K562 (cell line): ENCODE results near the gene IMP4. TPM values are rescaled to one million over a fixed set of nuclear protein-coding genes. Genes with fewer than 3 reads are reported as not detected.

ENCODE experiments used
- ATAC-seq: fragments of 200-7000 bp; cut with Tn5 transposase; 3 replicates; pipeline ENCODE4 v1.9.1; 2020; ENCODE audit warnings: moderate library complexity
- BruUV-seq: library from RNA; stranded (reverse); fragments of 400-500 nt; replicated peaks from 2 replicates; lab custom pipeline; 2021; lab: Mats Ljungman, UMichigan
- CTCF ChIA-PET: fragments of 300-600 bp; formaldehyde crosslinking; extraction: SDS; loops from one replicate; lab custom pipeline; 2021; ENCODE audit warnings: low intra/inter-chr PET ratio; lab: Yijun Ruan, JAX
- POLR2A ChIA-PET: fragments of 300-600, 350-650 bp; sonication (Branson Sonifier 250); formaldehyde crosslinking; extraction: SDS; loops from one replicate; lab custom pipeline; 2021; ENCODE audit warnings: antibody characterized with exemption, inconsistent platforms; lab: Yijun Ruan, JAX
- DNase-seq, 4 experiments: peaks; one replicate each; pipeline versions ENCODE4 v3.0.0 to v3.0.0-alpha.2; 2011 to 2018; ENCODE audit warnings: low spot score in 3 of 4, mixed read lengths in 3 of 4; ENCODE audit errors: extremely low read depth in 1 of 4
- FAIRE-seq: peaks from 2 replicates; lab custom pipeline; 2011; peaks lifted over from hg19 to GRCh38; lab: Jason Lieb, UNC
- H2AFZ ChIP-seq: 2 replicates; pipeline ENCODE4 v1.6.0; 2011; ENCODE audit warnings: low read depth, low read length, control low read depth, inconsistent platforms
- H3K27ac ChIP-seq: fragments of 200-600 bp; 3 replicates; pipeline ENCODE4 v1.8.0; 2011; ENCODE audit warnings: low read depth, mild to moderate bottlenecking, control low read depth, inconsistent platforms, low read length, moderate library complexity, mixed read lengths; ENCODE audit errors: extremely low read depth
- H3K27me3 ChIP-seq, 2 experiments: fragments of 300-600 bp in 1 of 2; 2 replicates in 1 of 2; 3 replicates in 1 of 2; pipeline versions ENCODE4 v1.6.0 to v1.8.0; 2011; ENCODE audit warnings: inconsistent platforms in 2 of 2, low read length in 2 of 2, mild to moderate bottlenecking in 1 of 2, mixed read lengths in 1 of 2, moderate library complexity in 1 of 2; ENCODE audit not compliant: control insufficient read depth in 2 of 2, insufficient read depth in 2 of 2
- H3K36me3 ChIP-seq: fragments of 300-600 bp; 3 replicates; pipeline ENCODE4 v1.8.0; 2011; ENCODE audit warnings: mild to moderate bottlenecking, low read length, inconsistent platforms; ENCODE audit not compliant: control insufficient read depth, insufficient read depth
- H3K4me1 ChIP-seq, 2 experiments: fragments of 200-600 bp in 1 of 2; replicated peaks in 1 of 2; 2 replicates in 1 of 2; 3 replicates in 1 of 2; pipeline versions ENCODE4 v1.5.1 to v1.8.0; 2011; ENCODE audit warnings: inconsistent platforms in 2 of 2, low read length in 2 of 2, mild to moderate bottlenecking in 1 of 2, mixed read lengths in 1 of 2, moderate library complexity in 1 of 2; ENCODE audit not compliant: control insufficient read depth in 2 of 2, insufficient read depth in 2 of 2
- H3K4me2 ChIP-seq: 2 replicates; pipeline ENCODE4 v1.6.1; 2011; ENCODE audit warnings: low read length, control low read depth, inconsistent platforms, mixed read lengths; ENCODE audit not compliant: insufficient read depth
- H3K4me3 ChIP-seq: fragments of 200-600 bp; sonication (generic), shearing (Covaris generic); 2 replicates; pipeline ENCODE4 v1.5.1; 2016; ENCODE audit warnings: control low read depth, inconsistent platforms
- H3K79me2 ChIP-seq: fragments of 200-600 bp; 3 replicates; pipeline ENCODE4 v1.8.0; 2011; ENCODE audit warnings: low read length, inconsistent platforms; ENCODE audit not compliant: control insufficient read depth, insufficient read depth
- H3K9ac ChIP-seq, 2 experiments: 2 replicates each; pipeline versions ENCODE4 v1.6.0 to v1.6.1; 2011; ENCODE audit warnings: low read depth in 2 of 2, low read length in 2 of 2, control low read depth in 1 of 2, inconsistent platforms in 1 of 2, mild to moderate bottlenecking in 1 of 2, mixed read lengths in 1 of 2; ENCODE audit not compliant: insufficient read depth in 1 of 2
- H3K9me1 ChIP-seq: one replicate; pipeline ENCODE4 v1.6.0; 2011; ENCODE audit warnings: inconsistent platforms, mild to moderate bottlenecking, low read length, moderate library complexity; ENCODE audit not compliant: control insufficient read depth, insufficient read depth
- H3K9me3 ChIP-seq: replicated peaks from 2 replicates; pipeline ENCODE4 v1.5.1; 2011; ENCODE audit warnings: low read depth, low read length, inconsistent platforms; ENCODE audit not compliant: control insufficient read depth, insufficient read depth
- H4K20me1 ChIP-seq: replicated peaks from 2 replicates; pipeline ENCODE4 v1.6.1; 2011; ENCODE audit warnings: low read length, inconsistent platforms, mixed read lengths; ENCODE audit not compliant: control insufficient read depth, insufficient read depth
- BCL6 ChIP-seq: fragments of 250-450 bp; sonication (Bioruptor Pico); IDR thresholded peaks from 2 replicates; pipeline ENCODE4 v1.4.0; 2020
- HINFP ChIP-seq: fragments of 450-650 bp; conservative IDR thresholded peaks from 2 replicates; pipeline ENCODE4 v1.6.1; 2016; ENCODE audit warnings: missing genetic modification characterization, low read depth, mild to moderate bottlenecking, control low read depth, missing compliant biosample characterization
- MAZ ChIP-seq, 2 experiments: fragments of 450-650 bp in 1 of 2; sonication (generic) in 1 of 2; formaldehyde crosslinking; IDR thresholded peaks in 1 of 2; conservative IDR thresholded peaks in 1 of 2; 2 replicates each; pipeline versions ENCODE4 v1.4.0 to v1.5.0; 2020; ENCODE audit warnings: mild to moderate bottlenecking in 1 of 2, missing genetic modification reagents in 1 of 2
- MTA3 ChIP-seq: fragments of 450-650 bp; formaldehyde crosslinking; IDR thresholded peaks from 2 replicates; pipeline ENCODE4 v1.6.1; 2017; ENCODE audit warnings: mild to moderate bottlenecking, borderline replicate concordance
- NUFIP1 ChIP-seq: fragments of 450-650 bp; IDR thresholded peaks from 2 replicates; pipeline ENCODE4 v1.6.1; 2018; ENCODE audit not compliant: partially characterized antibody
- SIRT6 ChIP-seq: IDR thresholded peaks from one replicate; pipeline ENCODE4 v1.6.1; 2012; ENCODE audit warnings: low read depth, mild to moderate bottlenecking, control low read depth, inconsistent platforms, low read length, moderate library complexity
- TOE1 ChIP-seq, 2 experiments: fragments of 450-650 bp in 1 of 2; sonication (generic) in 1 of 2; formaldehyde crosslinking in 1 of 2; IDR thresholded peaks; 2 replicates each; pipeline versions ENCODE4 v1.7.1 to v1.8.0; 2016 to 2022; ENCODE audit warnings: borderline replicate concordance in 2 of 2, mild to moderate bottlenecking in 2 of 2, antibody characterized with exemption in 1 of 2, inconsistent platforms in 1 of 2, low read depth in 1 of 2, missing genetic modification reagents in 1 of 2, moderate library complexity in 1 of 2
- VEZF1 ChIP-seq: fragments of 200-800 bp; sonication (Bioruptor generic); IDR thresholded peaks from 2 replicates; pipeline ENCODE4 v1.6.1; 2017; ENCODE audit warnings: missing genetic modification characterization, missing compliant biosample characterization
- ZBTB12 ChIP-seq: fragments of 250-450 bp; sonication (Bioruptor Pico); IDR thresholded peaks from 2 replicates; pipeline ENCODE4 v1.4.0; 2020
- ZNF174 ChIP-seq: fragments of 250-450 bp; sonication (Bioruptor Pico); IDR thresholded peaks from 2 replicates; pipeline ENCODE4 v1.4.0; 2020; ENCODE audit warnings: mild to moderate bottlenecking
- ZNF584 ChIP-seq: fragments of 200-800 bp; sonication (Bioruptor generic); IDR thresholded peaks from 2 replicates; pipeline ENCODE4 v1.6.1; 2016; ENCODE audit warnings: low read depth, mild to moderate bottlenecking, missing genetic modification characterization, missing compliant biosample characterization
- ZNF764 ChIP-seq: fragments of 250-450 bp; sonication (Bioruptor Pico); IDR thresholded peaks from 2 replicates; pipeline ENCODE4 v1.4.0; 2020; ENCODE audit warnings: low read depth, mild to moderate bottlenecking, moderate library complexity
- WGBS: fragments of 100-300 bp; shearing (Covaris generic); methylation state at CpG from one replicate; pipeline ENCODE4 v1.1.6; 2016; ENCODE audit warnings: low coverage, mixed read lengths; ENCODE audit not compliant: insufficient coverage; ENCODE audit errors: missing lambda C conversion rate; 5-methylcytosine and 5-hydroxymethylcytosine counted together
- in situ Hi-C: fragments of 300-500 bp; cut with MboI; formaldehyde crosslinking; loops from 4 replicates; pipeline ENCODE4 v1.15.0; 2018; ENCODE audit warnings: inconsistent platforms, mixed read lengths
- intact Hi-C: fragments of 100-400 bp; cut with micrococcal nuclease; formaldehyde crosslinking; loops from 2 replicates; pipeline ENCODE4 v1.14.2; 2022
- polyA plus RNA-seq, 8 experiments: library from polyadenylated mRNA; depleted of rRNA in 4 of 8; stranded (reverse) in 5 of 8; unstranded in 3 of 8; fragments of >200 nt; fragmentation: Nextera tagmentation in 2 of 8; fragmentation: Illumina TruSeq in 1 of 8; extraction: Ambion mirVana in 2 of 8; extraction: Trizol in 1 of 8; gene quantifications; 2 replicates each; pipeline versions ENCODE4 v1.2.1 to v1.2.3, GENCODE V29; 2011 to 2014; ENCODE audit warnings: inconsistent platforms in 1 of 8, missing spikeins in 1 of 8
- total RNA-seq, 7 experiments: library from RNA; depleted of rRNA in 6 of 7; stranded (reverse); fragments of >200 nt in 6 of 7; fragmentation: Illumina TruSeq in 2 of 7; extraction: Trizol in 2 of 7; gene quantifications; 2 replicates each; pipeline versions ENCODE4 v1.2.1 to v1.2.3, GENCODE V29; 2011 to 2021; ENCODE audit warnings: low replicate concordance in 1 of 7

Gene IMP4
- total and polyA plus RNA-seq, 9 of the 15 experiments (the other 6 are each of a cell fraction or from before 2014, with no cell fraction given) = 35.4 to 209 (median 100.0) TPM

- H2AFZ ChIP-seq = no peak overlapping the region
- no peak for FAIRE-seq
- TF ChIP-seq MAZ (CRISPR knock-in tag; conservative IDR thresholded peaks at IDR 0.05 in 1 of 2, IDR thresholded peaks at IDR 0.05 in 1 of 2) (no peak), ZNF584 (CRISPR knock-in tag) (no peak), SIRT6 (no peak), HINFP (tag) (no peak), ZNF174 (CRISPR knock-in tag) (no peak), TOE1 (IDR thresholded peaks at IDR 0.05; ENCODE audit: borderline replicate concordance) (no peak), TOE1 (CRISPR knock-in tag; IDR thresholded peaks at IDR 0.05; ENCODE audit: borderline replicate concordance, low read depth) (no peak), ZNF764 (CRISPR knock-in tag) (no peak), MTA3 (no peak), NUFIP1 (no peak), VEZF1 (CRISPR knock-in tag) (no peak), BCL6 (CRISPR knock-in tag) (no peak), ZBTB12 (no peak)
- peaks cover under 1 to 24% of the 10 kb centered on the region in 2 experiments; a peak in 3 of 5 replicates for H3K27me3 ChIP-seq
- no peaks in the 10 kb centered on the region for H4K20me1 ChIP-seq
- ChIA-PET CTCF (no interaction called here), POLR2A (interaction anchor here (0.7 kb wide), 1 partner anchor 18 kb away, joined by 3 read pairs; no protein-coding TSS in a partner anchor)
- DNase-seq = no peak
- intact Hi-C loops (no loop called here), in situ Hi-C loops (no loop called here)
- no peak overlapping the region for H3K27ac ChIP-seq
- H3K9me3 ChIP-seq = no peaks in the 10 kb centered on the region
- 14% methylated on average over 6 of the region's 7 CpGs for WGBS
- no peaks in the 10 kb centered on the region for H3K36me3 ChIP-seq
- H3K9me1 ChIP-seq = no peaks in the 10 kb centered on the region
- H3K9ac ChIP-seq = no peak overlapping the region
- ATAC-seq = no peak
- no peak overlapping the region for H3K4me3 ChIP-seq
- H3K4me2 ChIP-seq = no peak overlapping the region
- H3K4me1 ChIP-seq = peaks cover 0 to 7% of the 10 kb centered on the region in 2 experiments; a peak in 2 of 5 replicates
- no TSS peak for BruUV-seq
- no peaks in the 10 kb centered on the region for H3K79me2 ChIP-seq
Measured at GRCh38 chr2:130318906-130319305, 23.8 kb upstream of the IMP4 start.
